Activated T-cell treated with anti-CD3 and anti-CD28 coated beads for 48 hours (primary cell): ENCODE results near the gene IL18RAP.

Source experiments
- DNase-seq: peaks from one replicate; pipeline ENCODE4 v3.0.0-alpha.2; 2020; ENCODE audit warnings: low read depth

Gene IL18RAP

GRCh38 chr2:102422910-102423309 lies at the start of gene IL18RAP:
Gene IL18RAP (plus strand): TSS chr2:102423160. CDS start chr2:102423278, 118 bp downstream.
- no peak for DNase-seq

GRCh38 chr2:102376052-102376591 lies 46.8 kb upstream of the IL18RAP start:
- DNase-seq: no peak

- no peak for DNase-seq
Observed at GRCh38 chr2:102383722-102384121, 39.2 kb upstream of the IL18RAP start.

- no peak for DNase-seq
Observed at GRCh38 chr2:102385522-102385921, 37.4 kb upstream of the IL18RAP start.

GRCh38 chr2:102386004-102386403 lies 37.0 kb upstream of the IL18RAP start:
- DNase-seq: no peak

GRCh38 chr2:102386867-102387541 lies 36.0 kb upstream of the IL18RAP start:
- no peak for DNase-seq

GRCh38 chr2:102387763-102388546 lies 35.0 kb upstream of the IL18RAP start:
- DNase-seq: no peak

GRCh38 chr2:102391565-102391964 lies 31.4 kb upstream of the IL18RAP start:
- DNase-seq: no peak

- no peak for DNase-seq
Observed at GRCh38 chr2:102392096-102392495, 30.9 kb upstream of the IL18RAP start.

- no peak for DNase-seq
Observed at GRCh38 chr2:102392942-102393341, 30.0 kb upstream of the IL18RAP start.

GRCh38 chr2:102396012-102396411 lies 26.9 kb upstream of the IL18RAP start:
- DNase-seq: no peak

- DNase-seq: no peak
Observed at GRCh38 chr2:102397209-102397608, 25.8 kb upstream of the IL18RAP start.

GRCh38 chr2:102399499-102400141 lies 23.3 kb upstream of the IL18RAP start:
- DNase-seq: no peak

- no peak for DNase-seq
Observed at GRCh38 chr2:102401456-102401855, 21.5 kb upstream of the IL18RAP start.

GRCh38 chr2:102401865-102402264 lies 21.1 kb upstream of the IL18RAP start:
- no peak for DNase-seq

GRCh38 chr2:102410952-102411351 lies 12.0 kb upstream of the IL18RAP start:
- no peak for DNase-seq

- no peak for DNase-seq
Observed at GRCh38 chr2:102412199-102412598, 10.8 kb upstream of the IL18RAP start.

GRCh38 chr2:102417946-102418345 lies 5.0 kb upstream of the IL18RAP start:
- DNase-seq: no peak

GRCh38 chr2:102418421-102418961 lies 4.5 kb upstream of the IL18RAP start:
- DNase-seq: no peak

- DNase-seq: no peak
Observed at GRCh38 chr2:102420290-102420689, 2.7 kb upstream of the IL18RAP start.

- DNase-seq: no peak
Observed at GRCh38 chr2:102421890-102422759, 835 bp upstream of the IL18RAP start.
